ENCODE data around the gene POLR2F.

POLR2F gene

GRCh38 chr22:37989146-37990045 is 35.9 kb downstream of the POLR2F start:
- DNase-seq: no peak
- no peak for TF ChIP-seq POLR2A (IDR thresholded peaks at IDR 0.05; ENCODE audit: low read length)
- TF ChIP-seq GATA1 (IDR thresholded peaks at IDR 0.05; ENCODE audit: low read depth, low read length): no peak

GRCh38 chr22:37990301-37990700 is 36.8 kb downstream of the POLR2F start:
- DNase-seq: no peak
- TF ChIP-seq GATA1 (IDR thresholded peaks at IDR 0.05; ENCODE audit: low read depth, low read length) (no peak), POLR2A (IDR thresholded peaks at IDR 0.05; ENCODE audit: low read length) (no peak)

DNA sequence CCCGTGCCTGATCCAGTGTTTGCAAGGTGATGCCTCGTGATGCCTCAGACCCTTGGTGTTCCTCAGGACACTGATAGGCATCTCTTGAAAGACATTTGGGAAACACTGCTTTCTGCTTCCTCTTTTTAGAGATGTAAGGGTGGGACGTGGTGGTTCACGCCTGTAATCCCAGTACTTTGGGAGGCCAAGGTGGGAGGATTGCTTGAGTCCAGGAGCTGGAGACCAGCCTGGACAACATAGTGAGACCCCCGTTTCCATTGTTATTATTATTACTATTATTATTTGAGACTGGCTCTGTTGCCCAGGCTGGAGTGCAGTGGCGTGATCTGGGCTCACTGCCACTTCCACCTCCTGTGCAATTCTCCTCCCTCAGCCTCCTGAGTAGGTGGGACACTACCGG is 37.4 kb downstream of the POLR2F start:
- TF ChIP-seq POLR2A (IDR thresholded peaks at IDR 0.05; ENCODE audit: low read length): no peak
- TF ChIP-seq GATA1 (IDR thresholded peaks at IDR 0.05; ENCODE audit: low read depth, low read length): no peak

GRCh38 chr22:37991731-37992442 is 38.4 kb downstream of the POLR2F start:
- TF ChIP-seq GATA1 (IDR thresholded peaks at IDR 0.05; ENCODE audit: low read depth, low read length) (no peak), POLR2A (IDR thresholded peaks at IDR 0.05; ENCODE audit: low read length) (no peak)
- DNase-seq: no peak

More for the DNA sequence above, 37.4 kb downstream of the POLR2F start:
- no peak for DNase-seq

DNA sequence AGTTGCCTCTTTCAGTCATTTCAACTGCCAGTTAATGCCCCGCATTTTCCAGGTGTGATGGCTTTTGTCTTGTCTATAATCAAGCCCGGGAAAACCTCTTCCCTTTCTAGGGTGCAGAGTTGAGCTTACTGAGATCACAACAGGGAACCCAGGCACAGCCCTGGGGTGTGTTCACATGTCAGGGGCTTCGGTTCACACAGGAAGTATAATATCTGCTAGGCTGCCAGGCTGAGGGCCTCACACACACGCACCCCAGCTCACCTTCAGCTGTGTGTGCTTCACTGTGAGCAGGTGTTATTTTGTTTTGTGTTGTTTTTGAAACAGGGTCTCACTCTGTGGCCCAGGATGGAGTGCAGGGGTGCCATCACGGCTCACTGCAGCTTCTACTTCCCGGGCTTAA is 40.5 kb downstream of the POLR2F start:
- TF ChIP-seq POLR2A (IDR thresholded peaks at IDR 0.05; ENCODE audit: low read length): no peak
- no peak for TF ChIP-seq GATA1 (IDR thresholded peaks at IDR 0.05; ENCODE audit: low read depth, low read length)
- DNase-seq: no peak

GRCh38 chr22:37994982-37995381 is 41.5 kb downstream of the POLR2F start:
- no peak for TF ChIP-seq POLR2A (IDR thresholded peaks at IDR 0.05; ENCODE audit: low read length)
- TF ChIP-seq GATA1 (IDR thresholded peaks at IDR 0.05; ENCODE audit: low read depth, low read length): no peak
- no peak for DNase-seq

DNA sequence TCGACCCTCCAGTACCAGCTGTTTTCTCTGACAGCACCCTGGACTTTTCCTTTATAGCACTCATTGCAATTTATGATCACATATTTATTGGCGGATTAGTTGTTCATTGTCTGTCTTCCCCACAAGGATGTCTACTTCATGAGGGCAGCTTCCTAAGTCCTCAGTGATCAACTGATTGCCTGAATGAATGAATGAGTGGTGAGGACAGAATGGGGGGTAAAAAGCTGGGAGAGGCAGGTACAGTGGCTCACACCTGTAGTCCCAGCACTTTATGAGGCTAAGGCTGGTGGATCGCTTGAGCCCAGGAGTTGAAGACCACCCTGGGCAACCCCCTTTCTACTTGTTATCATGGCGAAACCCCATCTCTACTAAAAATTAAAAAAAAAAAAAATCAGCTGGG is 42.0 kb downstream of the POLR2F start:
- no peak for DNase-seq
- TF ChIP-seq GATA1 (IDR thresholded peaks at IDR 0.05; ENCODE audit: low read depth, low read length) (no peak), POLR2A (IDR thresholded peaks at IDR 0.05; ENCODE audit: low read length) (no peak)

DNA sequence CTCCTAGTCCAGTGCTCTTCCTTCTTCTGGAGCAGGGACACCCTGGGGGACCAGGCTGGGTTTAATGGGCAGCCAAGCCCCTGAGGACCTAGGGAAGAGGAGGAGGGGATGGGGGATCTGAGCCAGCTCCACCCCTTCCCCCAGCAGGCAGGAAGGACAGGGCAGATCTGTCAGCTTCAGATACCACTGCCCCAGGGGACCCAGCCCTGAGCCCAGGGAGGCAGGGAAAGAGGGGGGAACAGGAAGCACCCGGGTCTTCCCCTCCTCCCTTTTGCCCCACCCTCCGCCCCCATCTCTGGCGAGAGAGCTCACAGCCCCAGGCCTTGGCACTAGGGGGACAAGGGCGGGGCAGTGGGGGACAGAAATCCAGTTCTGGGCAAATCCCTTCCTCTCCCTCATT is 42.6 kb downstream of the POLR2F start:
- no peak for DNase-seq
- TF ChIP-seq POLR2A (IDR thresholded peaks at IDR 0.05; ENCODE audit: low read length) (no peak), GATA1 (IDR thresholded peaks at IDR 0.05; ENCODE audit: low read depth, low read length) (no peak)

DNA sequence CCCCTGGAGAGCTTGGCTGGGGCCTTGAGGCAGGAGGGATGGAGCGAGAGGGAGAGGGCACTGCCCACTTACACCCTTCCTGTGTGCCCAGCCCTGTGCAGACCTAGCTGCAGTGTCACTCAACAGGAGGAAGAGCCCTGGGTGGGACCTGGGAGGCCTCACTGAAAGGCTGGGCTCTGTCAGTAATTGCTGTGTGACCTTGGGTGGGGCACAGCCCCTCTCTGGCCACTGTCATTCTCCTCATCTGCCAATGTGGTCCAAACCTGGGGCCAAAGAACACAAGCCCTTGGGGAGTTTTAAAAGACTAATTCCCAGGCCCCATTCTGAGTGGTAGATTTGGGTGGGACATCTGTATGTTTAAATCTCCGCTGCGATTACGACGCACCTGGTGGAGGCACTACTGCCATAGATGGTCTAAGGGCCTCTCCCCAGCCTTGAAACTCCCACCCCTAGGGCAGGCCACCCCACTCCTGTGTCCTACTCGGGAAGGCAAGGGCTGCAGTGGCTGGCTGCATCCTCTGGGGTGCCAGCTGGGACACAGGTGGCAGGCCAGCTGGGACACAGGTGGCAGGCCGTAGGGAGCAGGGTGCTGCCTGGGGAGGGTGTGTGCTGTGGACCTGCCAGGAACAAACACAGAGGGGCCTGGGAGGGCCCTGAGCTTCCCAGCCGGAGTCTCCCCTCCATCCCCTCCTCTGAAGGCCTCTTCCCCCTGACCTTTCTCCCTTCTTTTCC is 43.2 kb downstream of the POLR2F start:
- TF ChIP-seq GATA1 (IDR thresholded peaks at IDR 0.05; ENCODE audit: low read depth, low read length): no peak
- TF ChIP-seq POLR2A (IDR thresholded peaks at IDR 0.05; ENCODE audit: low read length): no peak

GRCh38 chr22:37998543-37998942 is 45.0 kb downstream of the POLR2F start:
- TF ChIP-seq GATA1 (IDR thresholded peaks at IDR 0.05; ENCODE audit: low read depth, low read length) (no peak), POLR2A (IDR thresholded peaks at IDR 0.05; ENCODE audit: low read length) (no peak)
- DNase-seq: no peak

More for the DNA sequence above, 43.2 kb downstream of the POLR2F start:
- no peak for DNase-seq

GRCh38 chr22:37999236-37999635 is 45.7 kb downstream of the POLR2F start:
- TF ChIP-seq POLR2A (IDR thresholded peaks at IDR 0.05; ENCODE audit: low read length): no peak
- TF ChIP-seq GATA1 (IDR thresholded peaks at IDR 0.05; ENCODE audit: low read depth, low read length): no peak
- peak in 1 of 2 experiments; percentile 15 for DNase-seq

GRCh38 chr22:37999640-38000272 is 46.3 kb downstream of the POLR2F start:
- TF ChIP-seq GATA1 (IDR thresholded peaks at IDR 0.05; ENCODE audit: low read depth, low read length) (no peak), POLR2A (IDR thresholded peaks at IDR 0.05; ENCODE audit: low read length) (no peak)
- no peak for DNase-seq

GRCh38 chr22:38005943-38006342 is 52.4 kb downstream of the POLR2F start:
- TF ChIP-seq GATA1 (IDR thresholded peaks at IDR 0.05; ENCODE audit: low read depth, low read length) (no peak), POLR2A (IDR thresholded peaks at IDR 0.05; ENCODE audit: low read length) (no peak)
- DNase-seq: no peak

Measured in erythroblast (primary cell).